Measurements from ENCODE around the gene HACD3.

Gene HACD3

DNA sequence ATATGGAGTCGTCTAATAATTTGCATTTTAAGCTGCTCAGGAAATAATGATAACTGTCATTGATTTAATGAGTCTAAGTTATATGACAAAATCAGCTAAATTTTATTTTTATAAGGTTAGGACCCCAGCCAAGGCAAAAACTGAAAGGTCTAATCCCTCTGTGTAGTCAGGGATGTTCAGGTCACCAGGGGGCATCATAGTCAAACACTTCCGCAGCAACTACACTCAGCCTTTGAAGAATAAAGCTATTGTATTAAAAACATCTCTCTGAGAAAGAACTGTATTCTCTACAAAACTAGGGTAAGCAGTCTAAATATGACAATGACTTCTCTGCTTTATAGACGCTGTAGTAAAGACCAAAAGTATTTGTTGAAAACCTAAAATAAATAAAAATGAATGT, 65.7 kb downstream of the HACD3 start:
- no peak overlapping the region for H3K4me2 ChIP-seq (ENCODE audit: insufficient read depth, low read length, poor library complexity, severe bottlenecking)
- H3K4me3 ChIP-seq (ENCODE audit: low read length in 2 of 2): no peak overlapping the region
- no CpG with 5 or more reads among the region's 3 CpGs for WGBS, 2 donors (ENCODE audit: extremely low coverage in 2 of 2, insufficient read length in 2 of 2, insufficient replicate concordance in 1 of 2)
- H3K27me3 ChIP-seq (ENCODE audit: control insufficient read depth in 3 of 3, insufficient read depth in 3 of 3, low read depth in 1 of 3, low read length in 3 of 3): no peaks in the 10 kb centered on the region
- H3K36me3 ChIP-seq (replicated peaks in 1 of 2; ENCODE audit: control insufficient read depth in 2 of 2, insufficient read depth in 2 of 2, low read length in 2 of 2): peaks cover 11 to 98% of the 10 kb centered on the region in 2 donors
- H3K14ac ChIP-seq (ENCODE audit: low read length): no peak overlapping the region
- H2BK12ac ChIP-seq (ENCODE audit: low read length): no peak overlapping the region
- no peak overlapping the region for H2BK120ac ChIP-seq (ENCODE audit: low read depth, low read length)
- no peak overlapping the region for H3K18ac ChIP-seq (ENCODE audit: low read length)
- no peak overlapping the region for H4K91ac ChIP-seq (ENCODE audit: low read depth, low read length, poor library complexity)
- H3K23ac ChIP-seq (ENCODE audit: low read depth, low read length, poor library complexity): no peak overlapping the region
- H2AK5ac ChIP-seq (ENCODE audit: low read depth, low read length): no peak overlapping the region
- H4K8ac ChIP-seq (ENCODE audit: low read depth, low read length): no peak overlapping the region
- H3K9ac ChIP-seq (ENCODE audit: low read depth, low read length, poor library complexity): no peak overlapping the region
- no peak overlapping the region for H2BK15ac ChIP-seq (ENCODE audit: low read length)
- H3K4ac ChIP-seq (ENCODE audit: low read length): no peak overlapping the region
- no peak for DNase-seq (ENCODE audit: low spot score)
- H3K79me1 ChIP-seq (ENCODE audit: low read depth, low read length): no peaks in the 10 kb centered on the region
- H3K9me3 ChIP-seq (replicated peaks in 1 of 2; ENCODE audit: control insufficient read depth in 2 of 2, insufficient read depth in 1 of 2, low read depth in 1 of 2, low read length in 2 of 2): no peaks in the 10 kb centered on the region
- H3K27ac ChIP-seq (replicated peaks; ENCODE audit: low read length): no peak overlapping the region
- H2BK5ac ChIP-seq (ENCODE audit: low read length): no peak overlapping the region
- no peaks in the 10 kb centered on the region for H3K4me1 ChIP-seq (ENCODE audit: control insufficient read depth in 2 of 2, insufficient read depth in 1 of 2, low read depth in 1 of 2, low read length in 2 of 2)
- no peak overlapping the region for H2AFZ ChIP-seq (ENCODE audit: low read length)

- no peaks in the 10 kb centered on the region for H3K79me1 ChIP-seq (ENCODE audit: low read depth, low read length)
- no peaks in the 10 kb centered on the region for H3K9me3 ChIP-seq (replicated peaks in 1 of 2; ENCODE audit: control insufficient read depth in 2 of 2, insufficient read depth in 1 of 2, low read depth in 1 of 2, low read length in 2 of 2)
- no peak overlapping the region for H3K4me2 ChIP-seq (ENCODE audit: insufficient read depth, low read length, poor library complexity, severe bottlenecking)
- DNase-seq (ENCODE audit: low spot score): no peak
- no peak overlapping the region for H2AFZ ChIP-seq (ENCODE audit: low read length)
- H4K91ac ChIP-seq (ENCODE audit: low read depth, low read length, poor library complexity): no peak overlapping the region
- H3K4ac ChIP-seq (ENCODE audit: low read length): no peak overlapping the region
- no peak overlapping the region for H3K27ac ChIP-seq (replicated peaks; ENCODE audit: low read length)
- no peak overlapping the region for H3K23ac ChIP-seq (ENCODE audit: low read depth, low read length, poor library complexity)
- no peaks in the 10 kb centered on the region for H3K4me1 ChIP-seq (ENCODE audit: control insufficient read depth in 2 of 2, insufficient read depth in 1 of 2, low read depth in 1 of 2, low read length in 2 of 2)
- peaks cover 5 to 98% of the 10 kb centered on the region in 2 donors for H3K36me3 ChIP-seq (replicated peaks in 1 of 2; ENCODE audit: control insufficient read depth in 2 of 2, insufficient read depth in 2 of 2, low read length in 2 of 2)
- H2BK12ac ChIP-seq (ENCODE audit: low read length): no peak overlapping the region
- H2BK15ac ChIP-seq (ENCODE audit: low read length): no peak overlapping the region
- H3K27me3 ChIP-seq (ENCODE audit: control insufficient read depth in 3 of 3, insufficient read depth in 3 of 3, low read depth in 1 of 3, low read length in 3 of 3): no peaks in the 10 kb centered on the region
- WGBS, 2 donors (ENCODE audit: extremely low coverage in 2 of 2, insufficient read length in 2 of 2, insufficient replicate concordance in 1 of 2): no CpG with 5 or more reads among the region's 2 CpGs
- H2BK120ac ChIP-seq (ENCODE audit: low read depth, low read length): no peak overlapping the region
- no peak overlapping the region for H3K14ac ChIP-seq (ENCODE audit: low read length)
- no peak overlapping the region for H3K9ac ChIP-seq (ENCODE audit: low read depth, low read length, poor library complexity)
- no peak overlapping the region for H3K18ac ChIP-seq (ENCODE audit: low read length)
- H2BK5ac ChIP-seq (ENCODE audit: low read length): no peak overlapping the region
- no peak overlapping the region for H2AK5ac ChIP-seq (ENCODE audit: low read depth, low read length)
- H4K8ac ChIP-seq (ENCODE audit: low read depth, low read length): no peak overlapping the region
- no peak overlapping the region for H3K4me3 ChIP-seq (ENCODE audit: low read length in 2 of 2)
These were observed 68.2 kb downstream of the HACD3 start for GRCh38 chr15:65598468-65598867.

DNA sequence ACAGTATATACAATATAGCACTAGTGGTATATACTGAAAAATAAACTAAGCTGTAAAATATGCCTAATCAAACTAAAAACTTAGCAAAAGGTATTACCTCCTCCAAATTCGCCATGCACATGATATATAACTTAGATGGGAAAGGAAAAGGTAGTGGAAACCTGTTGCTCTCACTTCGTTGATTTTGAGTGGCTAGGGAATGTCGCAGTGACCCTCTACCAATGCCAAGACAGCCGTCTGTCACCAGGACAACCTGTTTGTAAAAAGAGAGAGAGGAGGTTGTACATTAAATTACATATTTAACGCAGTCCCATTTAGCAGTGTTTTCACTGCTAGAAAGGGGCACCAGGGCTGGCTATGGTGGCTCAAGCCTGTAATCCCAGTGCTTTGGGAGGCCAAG, 69.4 kb downstream of the HACD3 start:
- peaks cover 8 to 99% of the 10 kb centered on the region in 2 donors for H3K36me3 ChIP-seq (replicated peaks in 1 of 2; ENCODE audit: control insufficient read depth in 2 of 2, insufficient read depth in 2 of 2, low read length in 2 of 2)

DNA sequence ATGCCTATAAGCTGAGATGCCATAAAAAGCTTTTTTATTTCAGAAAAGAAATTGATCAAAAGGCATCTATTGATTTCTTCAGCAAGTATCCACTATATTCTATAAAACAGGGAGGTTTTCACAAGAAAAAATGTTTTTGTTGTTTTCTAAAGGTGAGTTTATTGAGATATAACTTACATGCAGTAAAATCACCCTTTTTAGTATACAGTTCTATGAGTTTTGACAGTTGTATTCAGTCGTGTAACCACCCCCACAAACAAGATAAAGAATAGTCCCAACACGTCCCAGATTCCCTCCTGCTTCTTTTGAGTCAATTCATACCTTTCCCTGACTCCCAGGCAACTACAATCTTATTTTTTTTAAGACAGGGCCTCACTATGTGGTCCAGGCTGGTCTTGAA, 72.9 kb downstream of the HACD3 start:
- H3K4me3 ChIP-seq (ENCODE audit: low read length in 2 of 2): no peak overlapping the region
- H3K36me3 ChIP-seq (replicated peaks in 1 of 2; ENCODE audit: control insufficient read depth in 2 of 2, insufficient read depth in 2 of 2, low read length in 2 of 2): peaks cover 7 to 92% of the 10 kb centered on the region in 2 donors
- H3K27ac ChIP-seq (replicated peaks; ENCODE audit: low read length): no peak overlapping the region
- no peak overlapping the region for H4K8ac ChIP-seq (ENCODE audit: low read depth, low read length)
- H3K4me2 ChIP-seq (ENCODE audit: insufficient read depth, low read length, poor library complexity, severe bottlenecking): no peak overlapping the region
- peaks cover 1% of the 10 kb centered on the region for H3K79me1 ChIP-seq (ENCODE audit: low read depth, low read length)
- no peak overlapping the region for H3K23ac ChIP-seq (ENCODE audit: low read depth, low read length, poor library complexity)
- no peak overlapping the region for H2AFZ ChIP-seq (ENCODE audit: low read length)
- H3K14ac ChIP-seq (ENCODE audit: low read length): no peak overlapping the region
- H4K91ac ChIP-seq (ENCODE audit: low read depth, low read length, poor library complexity): no peak overlapping the region
- no peak overlapping the region for H3K9ac ChIP-seq (ENCODE audit: low read depth, low read length, poor library complexity)
- no CpG with 5 or more reads among the region's 2 CpGs for WGBS, 2 donors (ENCODE audit: extremely low coverage in 2 of 2, insufficient read length in 2 of 2, insufficient replicate concordance in 1 of 2)
- no peak for DNase-seq (ENCODE audit: low spot score)
- H3K27me3 ChIP-seq (ENCODE audit: control insufficient read depth in 3 of 3, insufficient read depth in 3 of 3, low read depth in 1 of 3, low read length in 3 of 3): no peaks in the 10 kb centered on the region
- no peak overlapping the region for H2AK5ac ChIP-seq (ENCODE audit: low read depth, low read length)
- H2BK12ac ChIP-seq (ENCODE audit: low read length): no peak overlapping the region
- H2BK120ac ChIP-seq (ENCODE audit: low read depth, low read length): no peak overlapping the region
- H2BK15ac ChIP-seq (ENCODE audit: low read length): no peak overlapping the region
- H3K4ac ChIP-seq (ENCODE audit: low read length): no peak overlapping the region
- no peaks in the 10 kb centered on the region for H3K9me3 ChIP-seq (replicated peaks in 1 of 2; ENCODE audit: control insufficient read depth in 2 of 2, insufficient read depth in 1 of 2, low read depth in 1 of 2, low read length in 2 of 2)
- no peak overlapping the region for H2BK5ac ChIP-seq (ENCODE audit: low read length)
- no peak overlapping the region for H3K18ac ChIP-seq (ENCODE audit: low read length)
- no peaks in the 10 kb centered on the region for H3K4me1 ChIP-seq (ENCODE audit: control insufficient read depth in 2 of 2, insufficient read depth in 1 of 2, low read depth in 1 of 2, low read length in 2 of 2)

More for the DNA sequence above, 69.4 kb downstream of the HACD3 start:
- Histone ChIP-seq H3K9ac (ENCODE audit: low read depth, low read length, poor library complexity) (no peak overlapping the region), H3K79me1 (ENCODE audit: low read depth, low read length) (no peaks in the 10 kb centered on the region), H4K91ac (ENCODE audit: low read depth, low read length, poor library complexity) (no peak overlapping the region), H2AK5ac (ENCODE audit: low read depth, low read length) (no peak overlapping the region), H4K8ac (ENCODE audit: low read depth, low read length) (no peak overlapping the region), H3K4me3 (ENCODE audit: low read length in 2 of 2) (no peak overlapping the region), H2BK120ac (ENCODE audit: low read depth, low read length) (no peak overlapping the region), H2BK15ac (ENCODE audit: low read length) (no peak overlapping the region), H3K4ac (ENCODE audit: low read length) (no peak overlapping the region), H3K27me3 (ENCODE audit: control insufficient read depth in 3 of 3, insufficient read depth in 3 of 3, low read depth in 1 of 3, low read length in 3 of 3) (no peaks in the 10 kb centered on the region), H3K18ac (ENCODE audit: low read length) (no peak overlapping the region), H3K14ac (ENCODE audit: low read length) (no peak overlapping the region), H3K27ac (replicated peaks; ENCODE audit: low read length) (no peak overlapping the region), H3K4me2 (ENCODE audit: insufficient read depth, low read length, poor library complexity, severe bottlenecking) (no peak overlapping the region), H2BK5ac (ENCODE audit: low read length) (no peak overlapping the region), H3K4me1 (ENCODE audit: control insufficient read depth in 2 of 2, insufficient read depth in 1 of 2, low read depth in 1 of 2, low read length in 2 of 2) (no peaks in the 10 kb centered on the region), H3K9me3 (replicated peaks in 1 of 2; ENCODE audit: control insufficient read depth in 2 of 2, insufficient read depth in 1 of 2, low read depth in 1 of 2, low read length in 2 of 2) (no peaks in the 10 kb centered on the region), H2AFZ (ENCODE audit: low read length) (no peak overlapping the region), H3K23ac (ENCODE audit: low read depth, low read length, poor library complexity) (no peak overlapping the region), H2BK12ac (ENCODE audit: low read length) (no peak overlapping the region)
- WGBS, 2 donors (ENCODE audit: extremely low coverage in 2 of 2, insufficient read length in 2 of 2, insufficient replicate concordance in 1 of 2): no CpG with 5 or more reads among the region's 5 CpGs
- DNase-seq (ENCODE audit: low spot score): no peak
